ENCODE measurements around the gene STAB2. TPM values are rescaled to one million over a fixed set of nuclear protein-coding genes. Genes with fewer than 3 reads are reported as not detected.

The STAB2 gene
- polyA plus RNA-seq, 3 donors, result 1.1 to 2.0 (median 1.3) TPM

- no peak for DNase-seq (ENCODE audit: extremely low read depth in 1 of 11, low read depth in 9 of 11, low spot score in 4 of 11)
Observed at GRCh38 chr12:103813949-103814348, 226.9 kb downstream of the STAB2 start.

- DNase-seq (ENCODE audit: extremely low read depth in 1 of 11, low read depth in 9 of 11, low spot score in 4 of 11), result no peak
Observed at GRCh38 chr12:103814436-103814835, 227.4 kb downstream of the STAB2 start.

Other genes starting within 250 kb of the STAB2 start
- gene C12orf42, start 91.3 kb upstream of the STAB2 start, polyA plus RNA-seq (ENCODE audit: insufficient read length in 3 of 3), result under 1 TPM in 1 of 3 donors, not detected in 2; 0.13 TPM

All from renal cortex interstitium (tissue), 11 donors.